Caco-2 (cell line): ENCODE measurements around the gene PPM1H. TPM values are rescaled to one million over a fixed set of nuclear protein-coding genes. Genes with fewer than 3 reads are reported as not detected.

Experiments
- BruUV-seq: library from RNA; stranded (reverse); fragments of 400-500 nt; replicated peaks from 2 replicates; lab custom pipeline; 2021; lab: Mats Ljungman, UMichigan
- CTCF ChIA-PET: fragments of 300-600 bp; sonication (Branson Sonifier 250); formaldehyde crosslinking; loops from one replicate; lab custom pipeline; 2022; ENCODE audit warnings: antibody characterized with exemption; lab: Charles Lee
- POLR2A ChIA-PET: fragments of 300-600 bp; sonication (Branson Sonifier 250); formaldehyde crosslinking; loops from one replicate; lab custom pipeline; 2022; ENCODE audit warnings: antibody characterized with exemption; lab: Charles Lee
- DNase-seq, 2 experiments: peaks; one replicate each; pipeline versions ENCODE4 v3.0.0 to v3.0.0-alpha.2; 2020 to 2022
- H3K27me3 ChIP-seq: replicated peaks from 2 replicates; pipeline ENCODE4 v1.6.0; 2011; ENCODE audit warnings: low read length; ENCODE audit not compliant: control insufficient read depth, insufficient read depth
- H3K36me3 ChIP-seq: 2 replicates; pipeline ENCODE4 v1.5.1; 2011; ENCODE audit warnings: low read length; ENCODE audit not compliant: control insufficient read depth, insufficient read depth
- H3K4me1 ChIP-seq: fragments of 250-450 bp; sonication (Bioruptor Pico); 2 replicates; pipeline ENCODE4 v1.5.1; 2020; ENCODE audit warnings: mild to moderate bottlenecking
- H3K4me3 ChIP-seq: 2 replicates; pipeline ENCODE4 v1.5.1; 2011; ENCODE audit warnings: low read depth, mild to moderate bottlenecking, control low read depth, low read length
- H3K9me3 ChIP-seq: fragments of 250-450 bp; sonication (Bioruptor Pico); 2 replicates; pipeline ENCODE4 v1.5.1; 2020; ENCODE audit warnings: mild to moderate bottlenecking, moderate library complexity
- H3K27ac Mint-ChIP-seq: one replicate; pipeline ENCODE4 v1.8.0; 2022; ENCODE audit warnings: mixed read lengths; ENCODE audit not compliant: unreplicated experiment
- H3K27me3 Mint-ChIP-seq: one replicate; pipeline ENCODE4 v1.8.0; 2022; ENCODE audit warnings: mixed read lengths; ENCODE audit not compliant: insufficient read depth, unreplicated experiment
- H3K36me3 Mint-ChIP-seq: one replicate; pipeline ENCODE4 v1.8.0; 2022; ENCODE audit warnings: mild to moderate bottlenecking, mixed read lengths; ENCODE audit not compliant: insufficient read depth, unreplicated experiment
- H3K4me1 Mint-ChIP-seq: one replicate; pipeline ENCODE4 v1.8.0; 2022; ENCODE audit warnings: low read depth, mixed read lengths; ENCODE audit not compliant: unreplicated experiment
- H3K4me3 Mint-ChIP-seq: one replicate; pipeline ENCODE4 v1.8.0; 2022; ENCODE audit warnings: mild to moderate bottlenecking, moderate library complexity, mixed read lengths; ENCODE audit not compliant: unreplicated experiment
- H3K9me3 Mint-ChIP-seq: one replicate; pipeline ENCODE4 v1.8.0; 2022; ENCODE audit warnings: mixed read lengths; ENCODE audit not compliant: unreplicated experiment
- CTCF ChIP-seq, 2 experiments: fragments of 200-600 bp in 1 of 2; IDR thresholded peaks; 1 replicate in 1 of 2; 2 replicates in 1 of 2; pipeline versions ENCODE4 v1.5.1 to v1.8.0; 2011 to 2022; ENCODE audit warnings: antibody characterized with exemption in 1 of 2, control low read depth in 1 of 2, inconsistent platforms in 1 of 2, low read depth in 1 of 2, low read length in 1 of 2, mild to moderate bottlenecking in 1 of 2, moderate library complexity in 1 of 2; ENCODE audit not compliant: insufficient read depth in 1 of 2, severe bottlenecking in 1 of 2, unreplicated experiment in 1 of 2
- intact Hi-C: fragments of 100-400 bp; cut with micrococcal nuclease; formaldehyde crosslinking; loops from one replicate; pipeline ENCODE4 v1.10.0; 2022; ENCODE audit not compliant: unreplicated experiment
- total RNA-seq: library from RNA; stranded (reverse); gene quantifications from 2 replicates; pipeline ENCODE4 v1.2.3, GENCODE V29; 2022

PPM1H gene
- total RNA-seq, 1 experiment from 2014 or later = 151 TPM

- no peak for DNase-seq
- Histone ChIP-seq H3K4me3 (no peak overlapping the region), H3K27me3 (no peaks in the 10 kb centered on the region), H3K36me3 (no peaks in the 10 kb centered on the region; the same call in 1 of the 2 replicates), H3K9me3 (no peaks in the 10 kb centered on the region), H3K4me1 (no peaks in the 10 kb centered on the region)
- POLR2A ChIA-PET = no interaction called here
- Mint-ChIP-seq H3K4me3 (no peak overlapping the region), H3K36me3 (peaks cover 90% of the 10 kb centered on the region), H3K27me3 (no peaks in the 10 kb centered on the region), H3K27ac (no peak overlapping the region), H3K4me1 (peaks cover 20% of the 10 kb centered on the region), H3K9me3 (no peaks in the 10 kb centered on the region)
- intact Hi-C loops = no loop called here
- BruUV-seq = no TSS peak
- CTCF ChIA-PET = no interaction called here
- no peak for TF ChIP-seq CTCF (IDR thresholded peaks at IDR 0.05; ENCODE audit: insufficient read depth in 1 of 2, low read depth in 1 of 2, low read length in 1 of 2, severe bottlenecking in 1 of 2, unreplicated experiment in 1 of 2)
These were observed 183.8 kb downstream of the PPM1H start for GRCh38 chr12:62750941-62751809.

GRCh38 chr12:62749586-62749985, 185.4 kb downstream of the PPM1H start:
- no peaks in the 10 kb centered on the region for H3K9me3 Mint-ChIP-seq
- peaks cover 16% of the 10 kb centered on the region for H3K4me1 Mint-ChIP-seq
- TF ChIP-seq CTCF (IDR thresholded peaks at IDR 0.05; ENCODE audit: insufficient read depth in 1 of 2, low read depth in 1 of 2, low read length in 1 of 2, severe bottlenecking in 1 of 2, unreplicated experiment in 1 of 2) = no peak
- intact Hi-C loops = no loop called here
- Histone ChIP-seq H3K4me1 (no peaks in the 10 kb centered on the region), H3K27me3 (no peaks in the 10 kb centered on the region), H3K4me3 (no peak overlapping the region), H3K9me3 (no peaks in the 10 kb centered on the region), H3K36me3 (no peaks in the 10 kb centered on the region; the same call in 1 of the 2 replicates)
- no TSS peak for BruUV-seq
- ChIA-PET CTCF (no interaction called here), POLR2A (no interaction called here)
- no peaks in the 10 kb centered on the region for H3K27me3 Mint-ChIP-seq
- peaks cover 91% of the 10 kb centered on the region for H3K36me3 Mint-ChIP-seq
- H3K27ac Mint-ChIP-seq = no peak overlapping the region
- no peak for DNase-seq
- H3K4me3 Mint-ChIP-seq = no peak overlapping the region

- Histone ChIP-seq H3K27me3 (no peaks in the 10 kb centered on the region), H3K36me3 (no peaks in the 10 kb centered on the region; the same call in 1 of the 2 replicates), H3K4me3 (no peak overlapping the region), H3K9me3 (no peaks in the 10 kb centered on the region), H3K4me1 (no peaks in the 10 kb centered on the region)
- BruUV-seq = no TSS peak
- Mint-ChIP-seq H3K9me3 (no peaks in the 10 kb centered on the region), H3K36me3 (peaks cover 89% of the 10 kb centered on the region), H3K27ac (no peak overlapping the region), H3K4me3 (no peak overlapping the region), H3K4me1 (peaks cover 10% of the 10 kb centered on the region), H3K27me3 (no peaks in the 10 kb centered on the region)
- ChIA-PET CTCF (no interaction called here), POLR2A (no interaction called here)
- no peak for TF ChIP-seq CTCF (IDR thresholded peaks at IDR 0.05; ENCODE audit: insufficient read depth in 1 of 2, low read depth in 1 of 2, low read length in 1 of 2, severe bottlenecking in 1 of 2, unreplicated experiment in 1 of 2)
- no peak for DNase-seq
- intact Hi-C loops = no loop called here
These were observed 185.9 kb downstream of the PPM1H start for GRCh38 chr12:62748941-62749468.
